ENCODE results near the gene KLHDC7A.

DNA sequence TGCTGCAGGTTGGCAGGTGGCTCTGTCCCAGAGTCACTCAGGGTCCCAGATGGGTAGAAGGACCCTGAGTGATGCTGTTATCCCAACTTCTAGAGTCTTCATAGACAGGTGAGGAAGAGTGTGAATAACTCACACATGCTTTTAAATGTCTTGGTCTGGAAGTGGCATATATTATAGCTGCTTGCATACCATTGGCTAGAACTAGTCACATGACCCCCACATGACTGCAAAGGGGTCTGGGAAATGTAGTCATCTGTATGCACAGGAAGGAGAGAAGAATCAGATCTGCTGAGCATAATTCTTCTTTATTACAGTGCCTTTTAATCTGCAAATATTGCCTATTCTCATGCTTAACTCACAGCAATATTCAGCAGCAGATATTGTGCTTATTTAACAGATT is 28.2 kb upstream of the KLHDC7A start:
- TF ChIP-seq, protein P1, sequence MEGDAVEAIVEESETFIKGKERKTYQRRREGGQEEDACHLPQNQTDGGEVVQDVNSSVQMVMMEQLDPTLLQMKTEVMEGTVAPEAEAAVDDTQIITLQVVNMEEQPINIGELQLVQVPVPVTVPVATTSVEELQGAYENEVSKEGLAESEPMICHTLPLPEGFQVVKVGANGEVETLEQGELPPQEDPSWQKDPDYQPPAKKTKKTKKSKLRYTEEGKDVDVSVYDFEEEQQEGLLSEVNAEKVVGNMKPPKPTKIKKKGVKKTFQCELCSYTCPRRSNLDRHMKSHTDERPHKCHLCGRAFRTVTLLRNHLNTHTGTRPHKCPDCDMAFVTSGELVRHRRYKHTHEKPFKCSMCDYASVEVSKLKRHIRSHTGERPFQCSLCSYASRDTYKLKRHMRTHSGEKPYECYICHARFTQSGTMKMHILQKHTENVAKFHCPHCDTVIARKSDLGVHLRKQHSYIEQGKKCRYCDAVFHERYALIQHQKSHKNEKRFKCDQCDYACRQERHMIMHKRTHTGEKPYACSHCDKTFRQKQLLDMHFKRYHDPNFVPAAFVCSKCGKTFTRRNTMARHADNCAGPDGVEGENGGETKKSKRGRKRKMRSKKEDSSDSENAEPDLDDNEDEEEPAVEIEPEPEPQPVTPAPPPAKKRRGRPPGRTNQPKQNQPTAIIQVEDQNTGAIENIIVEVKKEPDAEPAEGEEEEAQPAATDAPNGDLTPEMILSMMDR (IDR thresholded peaks at IDR 0.05), result no peak
- no peak for TF ChIP-seq POLR2AphosphoS5 (IDR thresholded peaks at IDR 0.05)
